Stimulated activated CD4-positive, alpha-beta T cell treated with anti-CD3 and anti-CD28 coated beads, TNF-alpha, amount 100 ng/mL, for 1 hour (primary cell): Measurements from ENCODE around the gene SLC12A4.

Experiments
- DNase-seq, 3 donors: peaks; one replicate each; pipeline ENCODE4 v3.0.0-alpha.2; 2020; ENCODE audit warnings: low read depth in 3 of 3, low spot score in 1 of 3

Gene SLC12A4

DNA sequence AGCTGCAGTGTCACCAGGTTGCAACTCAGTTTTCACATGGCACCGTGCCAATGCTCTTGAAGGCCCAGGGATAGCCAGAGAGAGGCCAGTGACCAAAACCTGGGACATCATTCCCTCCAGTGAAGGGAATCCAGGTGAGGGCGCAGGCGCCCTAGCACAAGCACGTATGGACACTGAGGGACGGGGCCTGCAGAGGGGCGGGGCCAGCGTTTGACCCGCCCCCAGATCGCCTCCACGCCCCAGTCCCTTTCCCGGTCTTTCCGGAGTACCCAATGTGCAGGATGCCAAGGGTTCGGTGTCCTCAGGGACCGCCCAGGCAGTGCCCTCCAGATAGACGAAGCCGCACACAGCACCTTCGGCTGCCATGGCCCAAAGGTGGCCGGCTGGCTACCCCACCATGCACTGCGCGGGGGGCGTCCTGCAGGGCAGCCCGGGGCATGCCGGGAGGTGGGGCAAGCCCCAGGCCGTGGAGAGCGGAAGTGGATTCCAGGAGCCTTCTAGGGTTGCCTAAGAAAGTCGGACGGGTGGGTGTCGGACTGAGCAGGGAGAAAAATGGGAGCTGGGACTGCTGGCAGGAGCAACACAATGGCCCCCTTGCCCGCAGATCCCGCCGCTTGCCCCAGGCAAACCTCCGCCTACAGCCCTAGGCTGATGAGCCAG lies 4.6 kb downstream of the SLC12A4 start:
- DNase-seq: no peak

- no peak for DNase-seq
These were observed 5.2 kb downstream of the SLC12A4 start for GRCh38 chr16:67963292-67963661.

DNA sequence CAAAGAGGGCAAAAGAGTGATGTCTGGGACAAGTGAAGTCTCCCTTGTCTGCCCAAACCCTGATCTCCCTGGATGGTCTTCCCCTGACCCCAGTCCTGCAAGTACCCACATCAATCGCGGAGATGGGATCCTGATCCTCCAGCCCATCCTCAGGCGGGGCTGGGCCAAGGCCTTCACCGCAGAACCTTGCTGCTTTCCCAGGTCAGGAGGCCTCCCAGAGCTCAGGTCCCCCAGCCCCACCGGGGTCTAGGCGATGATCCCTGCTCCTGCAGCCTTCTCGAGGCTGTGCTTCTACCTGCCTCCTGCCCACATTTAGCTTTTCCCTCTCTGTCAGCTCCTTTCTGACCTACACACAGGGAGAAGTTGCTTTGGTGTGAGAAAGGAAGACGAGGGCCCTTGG lies 6.3 kb downstream of the SLC12A4 start:
- no peak for DNase-seq

DNA sequence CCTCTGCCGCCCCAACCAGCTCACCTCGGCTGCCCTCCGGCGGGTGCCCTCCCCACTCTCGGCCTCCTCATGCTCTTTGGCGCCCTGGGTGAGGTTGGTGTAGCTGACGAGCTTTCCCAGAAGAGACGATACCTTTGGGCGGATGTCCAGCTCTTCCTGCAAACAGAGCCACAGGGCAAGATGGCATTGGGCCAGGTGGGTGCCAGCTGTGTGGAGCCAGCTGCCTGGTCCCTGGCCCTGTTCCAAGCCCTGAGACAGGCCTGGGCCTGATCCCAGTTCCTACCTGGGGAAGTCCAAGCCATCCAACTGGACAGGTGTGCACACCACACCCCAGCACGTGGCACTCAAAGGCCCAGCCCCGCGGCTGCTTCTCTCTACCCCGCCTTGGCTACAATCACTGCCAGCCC lies 6.9 kb downstream of the SLC12A4 start:
- DNase-seq: no peak

GRCh38 chr16:67959536-67960329 lies 8.7 kb downstream of the SLC12A4 start:
- no peak for DNase-seq

DNA sequence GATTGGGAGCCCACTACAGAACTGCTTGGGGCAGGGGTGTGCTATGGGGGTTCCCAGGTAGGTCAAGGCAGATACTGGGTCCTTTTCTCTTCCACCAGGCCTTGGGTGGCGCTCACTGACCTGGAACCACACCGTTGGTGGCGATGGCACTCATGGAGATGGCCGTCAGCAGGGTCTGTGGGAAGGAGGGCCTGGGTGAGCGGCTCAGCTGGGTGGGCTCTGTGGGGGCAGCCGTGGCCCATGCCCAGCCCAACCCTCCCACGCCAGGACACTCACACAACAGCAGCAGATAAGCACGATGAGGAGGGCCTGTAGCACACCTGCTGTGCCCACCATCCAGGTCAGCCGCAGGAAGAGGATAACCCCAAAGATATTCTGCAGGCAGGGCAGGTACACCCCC lies 10.8 kb downstream of the SLC12A4 start:
- no peak for DNase-seq

DNA sequence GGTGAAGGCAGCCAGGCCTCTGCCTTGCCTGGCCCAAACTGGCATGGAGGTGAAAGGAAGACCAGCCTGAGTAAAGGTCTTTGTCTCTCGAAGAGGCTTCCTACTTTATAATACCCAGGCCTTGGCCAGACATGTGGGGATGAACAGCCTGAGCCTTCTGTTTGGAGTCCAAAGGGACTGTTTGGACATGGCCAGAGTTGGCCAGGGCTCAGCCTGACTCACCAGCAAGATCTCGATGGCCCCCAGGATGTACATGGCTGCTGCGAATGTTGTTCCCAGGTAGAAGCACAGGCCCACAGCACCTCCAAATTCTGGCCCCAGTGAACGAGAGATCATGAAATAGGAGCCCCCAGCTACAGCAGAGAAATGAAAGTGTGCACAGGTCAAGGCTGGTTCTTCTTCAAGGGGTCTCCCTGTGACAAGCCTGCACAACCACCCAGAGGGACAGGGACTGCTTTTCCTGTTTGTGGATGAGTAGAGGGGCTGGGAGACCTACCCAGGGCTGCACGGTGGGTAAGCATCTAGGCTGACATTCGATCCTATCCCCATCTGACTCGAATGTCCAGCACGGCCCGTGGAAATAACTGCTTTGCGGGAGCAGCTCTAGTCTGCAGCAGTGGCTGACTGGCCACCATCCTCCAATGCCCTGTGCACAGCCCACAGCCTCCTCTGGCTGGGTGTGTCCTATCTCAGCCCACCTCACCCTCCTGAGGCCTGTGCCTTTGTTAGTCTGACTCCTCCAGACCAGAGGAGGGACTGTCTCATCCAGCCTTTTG lies 13.8 kb downstream of the SLC12A4 start:
- DNase-seq: no peak

GRCh38 chr16:67953641-67954375 lies 14.6 kb downstream of the SLC12A4 start:
- no peak for DNase-seq

- no peak for DNase-seq
These were observed 17.0 kb downstream of the SLC12A4 start for GRCh38 chr16:67951485-67951884.

DNA sequence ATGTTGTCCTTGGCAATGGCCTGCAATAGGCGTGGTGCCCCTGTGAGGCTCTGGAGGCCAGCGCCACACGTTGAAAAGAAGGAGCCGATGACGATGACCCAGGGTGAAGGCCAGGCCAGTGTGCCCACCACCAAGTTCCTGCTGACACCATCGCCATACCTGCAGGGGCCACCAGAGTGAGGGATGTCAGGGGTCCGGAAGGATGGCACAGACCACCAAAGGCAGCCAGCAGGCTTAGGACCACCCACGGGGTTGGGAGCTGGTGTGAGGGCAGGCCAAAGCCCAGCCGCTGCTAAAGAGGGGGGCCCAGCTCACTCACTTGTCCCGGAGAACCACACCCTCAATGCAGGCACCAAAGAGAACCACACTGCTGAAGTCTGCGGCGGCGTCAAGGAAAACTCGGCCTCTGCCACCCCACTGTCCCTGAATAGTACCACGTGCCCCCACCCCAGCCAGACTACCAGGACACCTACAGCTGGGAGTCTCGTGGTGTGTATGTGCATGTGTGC lies 18.0 kb downstream of the SLC12A4 start:
- no peak for DNase-seq

DNA sequence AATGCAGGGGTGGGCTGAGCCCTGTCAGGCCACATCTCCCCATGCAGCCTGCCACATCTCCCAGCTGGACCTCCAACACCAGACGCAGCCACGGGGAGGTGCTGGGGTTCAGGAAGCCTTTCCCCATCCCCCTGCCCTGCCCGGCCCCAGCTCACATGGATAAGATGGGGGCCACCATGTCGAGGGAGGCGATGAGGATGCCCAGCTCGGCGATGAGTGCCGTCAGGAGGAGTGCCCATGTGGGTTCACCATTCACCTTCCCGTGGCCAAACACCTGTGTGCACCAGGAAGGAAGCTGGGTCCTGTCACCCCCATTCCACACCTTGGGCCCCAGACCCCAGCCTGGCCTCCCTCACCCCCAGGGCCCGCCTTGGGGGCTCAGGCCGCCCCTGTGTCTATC lies 18.8 kb downstream of the SLC12A4 start:
- no peak for DNase-seq

DNA sequence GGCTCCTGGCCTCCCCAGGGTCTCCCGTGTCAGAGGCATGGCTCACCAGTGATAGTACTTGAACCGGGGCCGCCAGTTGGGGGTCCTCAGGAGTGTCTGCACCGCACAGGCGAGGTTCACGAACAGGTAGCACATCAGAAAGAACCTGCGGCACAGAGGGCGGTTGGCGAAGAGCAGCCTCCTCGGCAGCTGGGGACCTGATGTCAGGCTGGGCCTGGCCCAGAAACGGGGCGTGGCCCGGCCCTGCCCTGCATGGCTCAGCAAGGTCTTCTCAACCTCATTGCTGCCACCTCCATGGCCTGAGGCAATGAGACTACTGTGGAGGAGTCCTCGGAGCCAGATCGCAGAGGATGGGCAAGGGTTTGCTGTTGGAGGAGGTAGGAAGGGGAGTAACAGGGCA lies 20.4 kb downstream of the SLC12A4 start:
- DNase-seq: no peak

- no peak for DNase-seq
These were observed 21.4 kb downstream of the SLC12A4 start for GRCh38 chr16:67946966-67947558.

GRCh38 chr16:67946128-67946569 lies 22.3 kb downstream of the SLC12A4 start:
- no peak for DNase-seq

DNA sequence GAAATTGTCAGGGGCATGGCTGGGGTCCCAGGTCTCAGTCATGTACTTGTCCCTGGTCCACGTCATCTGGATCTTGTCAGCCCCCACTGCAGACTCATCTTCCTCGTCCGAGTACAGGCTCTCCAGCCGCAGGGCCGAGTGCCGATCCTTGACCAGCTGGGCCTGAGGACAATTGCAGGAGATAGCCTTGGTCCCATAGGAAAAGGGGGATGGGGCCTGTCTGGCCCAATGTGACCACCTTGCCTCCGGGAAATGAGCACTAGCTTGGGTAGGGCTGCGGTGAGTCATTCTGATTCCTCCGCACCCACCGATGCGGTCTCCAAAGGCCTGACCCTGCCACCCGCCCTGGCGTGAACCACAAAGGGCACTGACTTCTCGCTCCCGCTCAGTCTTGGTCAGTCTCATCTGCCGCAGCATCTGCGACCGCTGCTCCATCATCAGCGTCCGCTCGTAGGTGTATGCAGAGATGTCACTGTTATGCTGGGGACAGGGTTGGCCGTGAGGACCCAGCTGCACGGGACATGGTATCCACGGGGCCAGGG lies 23.0 kb downstream of the SLC12A4 start:
- DNase-seq: no peak

GRCh38 chr16:67944690-67945391 lies 23.6 kb downstream of the SLC12A4 start:
- DNase-seq: no peak

- no peak for DNase-seq
These were observed 24.6 kb downstream of the SLC12A4 start, which contains the start of gene LCAT for GRCh38 chr16:67943619-67944504. TSS of gene LCAT (minus strand) at chr16:67944120. CDS start at chr16:67944101, 19 bp downstream.

- no peak for DNase-seq
These were observed 25.2 kb downstream of the SLC12A4 start for GRCh38 chr16:67943256-67943618.
